ENCODE measurements around the gene GALNT9.

GALNT9 gene

GRCh38 chr12:132323171-132324010, 6.0 kb downstream of the GALNT9 start:
- Histone ChIP-seq H3K4me3 (ENCODE audit: low read length) (no peak overlapping the region), H3K36me3 (ENCODE audit: insufficient read depth, low read length) (no peaks in the 10 kb centered on the region), H3K27me3 (ENCODE audit: insufficient read depth, low read length) (peaks cover 79% of the 10 kb centered on the region), H2AFZ (ENCODE audit: low read depth, low read length) (no peak overlapping the region), H3K4me1 (ENCODE audit: insufficient read depth, low read length) (peaks cover 4% of the 10 kb centered on the region), H3K9me3 (ENCODE audit: low read length) (no peaks in the 10 kb centered on the region)

GRCh38 chr12:132322206-132323132, 6.9 kb downstream of the GALNT9 start:
- Histone ChIP-seq H3K4me3 (ENCODE audit: low read length) (no peak overlapping the region), H3K4me1 (ENCODE audit: insufficient read depth, low read length) (peaks cover 4% of the 10 kb centered on the region), H2AFZ (ENCODE audit: low read depth, low read length) (no peak overlapping the region), H3K9me3 (ENCODE audit: low read length) (no peaks in the 10 kb centered on the region), H3K27me3 (ENCODE audit: insufficient read depth, low read length) (peaks cover 74% of the 10 kb centered on the region), H3K36me3 (ENCODE audit: insufficient read depth, low read length) (no peaks in the 10 kb centered on the region)

- peaks cover 74% of the 10 kb centered on the region for H3K27me3 ChIP-seq (ENCODE audit: insufficient read depth, low read length)
- H3K4me3 ChIP-seq (ENCODE audit: low read length): no peak overlapping the region
- H3K9me3 ChIP-seq (ENCODE audit: low read length): no peaks in the 10 kb centered on the region
- H3K36me3 ChIP-seq (ENCODE audit: insufficient read depth, low read length): no peaks in the 10 kb centered on the region
- H2AFZ ChIP-seq (ENCODE audit: low read depth, low read length): no peak overlapping the region
- H3K4me1 ChIP-seq (ENCODE audit: insufficient read depth, low read length): peaks cover 4% of the 10 kb centered on the region
Measured at GRCh38 chr12:132321321-132322118, 7.9 kb downstream of the GALNT9 start.

- H3K4me3 ChIP-seq (ENCODE audit: low read length): no peak overlapping the region
- H3K36me3 ChIP-seq (ENCODE audit: insufficient read depth, low read length): no peaks in the 10 kb centered on the region
- H2AFZ ChIP-seq (ENCODE audit: low read depth, low read length): no peak overlapping the region
- H3K9me3 ChIP-seq (ENCODE audit: low read length): no peaks in the 10 kb centered on the region
- peaks cover 4% of the 10 kb centered on the region for H3K4me1 ChIP-seq (ENCODE audit: insufficient read depth, low read length)
- peaks cover 77% of the 10 kb centered on the region for H3K27me3 ChIP-seq (ENCODE audit: insufficient read depth, low read length)
Measured at GRCh38 chr12:132320767-132321211, 8.6 kb downstream of the GALNT9 start.

- H3K36me3 ChIP-seq (ENCODE audit: insufficient read depth, low read length): no peaks in the 10 kb centered on the region
- peaks cover 4% of the 10 kb centered on the region for H3K4me1 ChIP-seq (ENCODE audit: insufficient read depth, low read length)
- no peak overlapping the region for H2AFZ ChIP-seq (ENCODE audit: low read depth, low read length)
- no peaks in the 10 kb centered on the region for H3K9me3 ChIP-seq (ENCODE audit: low read length)
- H3K27me3 ChIP-seq (ENCODE audit: insufficient read depth, low read length): peaks cover 78% of the 10 kb centered on the region
- H3K4me3 ChIP-seq (ENCODE audit: low read length): no peak overlapping the region
Measured at GRCh38 chr12:132319991-132320570, 9.3 kb downstream of the GALNT9 start.

- no peak overlapping the region for H2AFZ ChIP-seq (ENCODE audit: low read depth, low read length)
- no peaks in the 10 kb centered on the region for H3K36me3 ChIP-seq (ENCODE audit: insufficient read depth, low read length)
- H3K9me3 ChIP-seq (ENCODE audit: low read length): no peaks in the 10 kb centered on the region
- H3K4me3 ChIP-seq (ENCODE audit: low read length): no peak overlapping the region
- peaks cover 72% of the 10 kb centered on the region for H3K27me3 ChIP-seq (ENCODE audit: insufficient read depth, low read length)
- H3K4me1 ChIP-seq (ENCODE audit: insufficient read depth, low read length): peaks cover 4% of the 10 kb centered on the region
Measured at GRCh38 chr12:132319359-132319950, 9.9 kb downstream of the GALNT9 start.

GRCh38 chr12:132318618-132319033, 10.8 kb downstream of the GALNT9 start:
- H3K4me1 ChIP-seq (ENCODE audit: insufficient read depth, low read length): peaks cover 4% of the 10 kb centered on the region
- H2AFZ ChIP-seq (ENCODE audit: low read depth, low read length): no peak overlapping the region
- H3K4me3 ChIP-seq (ENCODE audit: low read length): no peak overlapping the region
- no peaks in the 10 kb centered on the region for H3K36me3 ChIP-seq (ENCODE audit: insufficient read depth, low read length)
- H3K27me3 ChIP-seq (ENCODE audit: insufficient read depth, low read length): peaks cover 64% of the 10 kb centered on the region
- no peaks in the 10 kb centered on the region for H3K9me3 ChIP-seq (ENCODE audit: low read length)

- H2AFZ ChIP-seq (ENCODE audit: low read depth, low read length): no peak overlapping the region
- no peak overlapping the region for H3K4me3 ChIP-seq (ENCODE audit: low read length)
- no peaks in the 10 kb centered on the region for H3K36me3 ChIP-seq (ENCODE audit: insufficient read depth, low read length)
- H3K4me1 ChIP-seq (ENCODE audit: insufficient read depth, low read length): no peaks in the 10 kb centered on the region
- H3K27me3 ChIP-seq (ENCODE audit: insufficient read depth, low read length): peaks cover 59% of the 10 kb centered on the region
- H3K9me3 ChIP-seq (ENCODE audit: low read length): no peaks in the 10 kb centered on the region
Measured at GRCh38 chr12:132318135-132318534, 11.3 kb downstream of the GALNT9 start.

- H3K36me3 ChIP-seq (ENCODE audit: insufficient read depth, low read length): no peaks in the 10 kb centered on the region
- H2AFZ ChIP-seq (ENCODE audit: low read depth, low read length): no peak overlapping the region
- no peaks in the 10 kb centered on the region for H3K9me3 ChIP-seq (ENCODE audit: low read length)
- peaks cover 52% of the 10 kb centered on the region for H3K27me3 ChIP-seq (ENCODE audit: insufficient read depth, low read length)
- H3K4me1 ChIP-seq (ENCODE audit: insufficient read depth, low read length): no peaks in the 10 kb centered on the region
- H3K4me3 ChIP-seq (ENCODE audit: low read length): no peak overlapping the region
Measured at GRCh38 chr12:132317233-132317938, 12.0 kb downstream of the GALNT9 start.

GRCh38 chr12:132316497-132317232, 12.7 kb downstream of the GALNT9 start:
- no peaks in the 10 kb centered on the region for H3K4me1 ChIP-seq (ENCODE audit: insufficient read depth, low read length)
- H2AFZ ChIP-seq (ENCODE audit: low read depth, low read length): no peak overlapping the region
- no peak overlapping the region for H3K4me3 ChIP-seq (ENCODE audit: low read length)
- H3K36me3 ChIP-seq (ENCODE audit: insufficient read depth, low read length): no peaks in the 10 kb centered on the region
- no peaks in the 10 kb centered on the region for H3K9me3 ChIP-seq (ENCODE audit: low read length)
- peaks cover 46% of the 10 kb centered on the region for H3K27me3 ChIP-seq (ENCODE audit: insufficient read depth, low read length)

- Histone ChIP-seq H3K4me1 (ENCODE audit: insufficient read depth, low read length) (no peaks in the 10 kb centered on the region), H3K27me3 (ENCODE audit: insufficient read depth, low read length) (peaks cover 39% of the 10 kb centered on the region), H3K9me3 (ENCODE audit: low read length) (peaks cover 5% of the 10 kb centered on the region), H3K36me3 (ENCODE audit: insufficient read depth, low read length) (no peaks in the 10 kb centered on the region), H2AFZ (ENCODE audit: low read depth, low read length) (no peak overlapping the region), H3K4me3 (ENCODE audit: low read length) (no peak overlapping the region)
Measured at GRCh38 chr12:132315951-132316350, 13.4 kb downstream of the GALNT9 start.

Measured in neuron (in vitro differentiated cells).